ENCODE data around the gene KCNG1.

KCNG1 gene

DNA sequence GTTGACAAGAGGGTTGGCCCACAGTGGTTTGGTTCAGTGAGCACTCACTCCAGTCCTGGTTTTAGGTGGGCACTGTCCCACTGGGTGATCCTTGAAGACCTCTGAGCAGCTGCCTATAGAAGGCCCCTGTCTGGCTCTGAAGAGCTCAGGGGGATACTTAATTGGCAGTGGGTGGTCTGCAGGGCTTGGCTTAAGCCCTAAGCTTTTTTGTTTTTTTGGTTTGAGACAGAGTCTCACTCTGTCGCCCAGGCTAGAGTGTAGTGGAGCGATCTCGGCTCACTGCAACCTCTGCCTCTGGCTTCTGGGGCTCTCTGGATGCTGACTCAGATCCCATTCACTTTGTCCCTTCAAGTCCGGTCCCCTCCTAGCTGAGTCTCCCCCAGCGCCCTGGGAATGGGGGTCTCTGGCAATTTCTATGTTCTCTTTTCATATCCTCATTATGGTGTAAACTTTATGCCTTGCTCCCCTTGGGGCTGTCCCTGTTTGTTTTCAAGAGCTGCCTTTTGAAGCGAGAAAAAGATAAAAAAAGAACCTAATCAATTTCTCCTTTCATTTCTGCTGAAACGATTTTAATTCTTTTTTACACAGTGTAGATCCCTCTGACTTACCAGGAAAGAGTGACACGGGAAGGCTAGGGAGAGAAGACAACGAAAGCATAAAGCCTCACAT is 12.2 kb upstream of the KCNG1 start:
- DNase-seq: no peak

DNA sequence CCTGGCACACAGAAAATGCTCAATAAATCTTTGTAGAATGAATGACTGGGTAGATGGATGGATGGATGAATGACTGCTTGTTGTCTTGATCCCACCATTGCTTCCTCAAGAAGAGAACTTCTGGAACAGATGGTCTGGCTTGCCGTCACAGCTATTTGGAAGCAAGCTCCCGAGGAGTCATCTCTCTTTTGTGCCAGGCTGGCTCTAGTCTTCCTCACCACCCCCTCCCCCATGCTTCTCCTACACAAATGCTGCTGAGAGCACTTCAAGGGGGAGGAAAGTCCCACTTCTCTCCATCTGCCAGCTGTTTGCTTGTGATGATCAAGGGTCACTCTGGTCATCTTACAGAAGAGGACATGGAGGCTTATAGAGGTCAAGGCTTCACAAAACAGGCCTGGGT is 11.6 kb upstream of the KCNG1 start:
- DNase-seq: no peak

DNA sequence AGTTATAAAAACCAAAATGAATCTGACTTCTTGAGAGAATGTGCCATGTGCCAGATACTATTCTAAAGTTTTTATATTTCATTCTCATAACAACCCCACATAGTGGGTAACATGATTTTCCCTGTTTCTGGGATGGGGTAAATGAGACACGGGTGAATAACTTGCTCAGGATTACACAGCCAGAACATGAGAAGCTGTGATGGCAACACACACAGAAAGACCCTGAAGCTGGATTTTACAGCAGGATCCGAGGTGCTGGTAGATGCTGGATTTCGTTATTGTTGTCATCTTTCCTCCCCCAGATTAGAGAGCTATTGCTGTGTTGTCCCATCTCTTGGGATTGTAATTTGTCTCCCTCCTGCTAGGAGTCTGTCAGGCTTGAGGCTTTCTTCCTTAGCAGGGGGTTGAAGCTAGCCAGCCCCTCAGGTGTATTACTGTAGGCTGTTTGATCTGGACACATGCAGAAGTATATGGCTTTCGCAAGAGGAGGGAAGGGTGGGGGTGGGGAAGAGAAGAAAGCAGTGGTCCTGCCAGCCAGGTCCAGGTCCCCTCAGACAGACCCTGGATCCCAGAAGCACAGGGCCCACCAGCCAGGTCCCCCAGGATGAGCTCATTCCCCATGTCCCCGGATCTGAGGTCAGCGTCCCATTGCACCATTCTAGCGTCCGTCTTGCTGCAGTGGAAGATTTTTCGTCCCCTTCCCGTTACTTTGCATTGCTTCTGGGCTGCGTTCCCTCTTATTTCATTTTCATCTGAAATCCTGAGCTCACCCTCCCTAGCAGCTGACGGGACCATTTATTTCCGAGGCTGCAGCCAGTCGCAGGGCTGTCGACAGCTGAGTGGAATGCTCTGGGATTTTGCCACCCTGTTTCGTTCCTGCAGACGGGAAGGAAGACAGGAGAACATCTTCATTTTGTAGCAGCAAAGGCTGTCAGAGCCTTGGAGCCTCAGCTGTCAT is 7.3 kb upstream of the KCNG1 start:
- DNase-seq: no peak

DNA sequence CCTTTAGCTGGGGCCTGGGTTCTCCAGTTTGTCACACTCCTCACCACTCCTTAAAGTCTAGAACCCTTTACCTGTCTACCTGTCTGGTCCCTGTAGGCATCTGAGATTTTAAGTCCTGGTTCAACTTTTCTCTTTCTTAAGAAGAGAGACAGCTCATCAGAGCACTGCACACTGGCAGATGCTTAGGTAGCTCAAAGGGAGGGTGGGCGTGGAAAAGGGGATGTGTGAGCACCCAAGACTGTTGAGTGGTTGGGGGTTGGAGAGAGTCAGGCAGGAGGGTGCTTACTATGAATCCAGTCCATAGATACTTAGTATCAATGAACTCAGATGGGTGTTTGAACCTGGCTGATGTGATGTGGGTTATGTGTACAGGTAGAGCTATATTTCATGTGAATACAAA is 6.6 kb upstream of the KCNG1 start:
- DNase-seq: no peak

DNA sequence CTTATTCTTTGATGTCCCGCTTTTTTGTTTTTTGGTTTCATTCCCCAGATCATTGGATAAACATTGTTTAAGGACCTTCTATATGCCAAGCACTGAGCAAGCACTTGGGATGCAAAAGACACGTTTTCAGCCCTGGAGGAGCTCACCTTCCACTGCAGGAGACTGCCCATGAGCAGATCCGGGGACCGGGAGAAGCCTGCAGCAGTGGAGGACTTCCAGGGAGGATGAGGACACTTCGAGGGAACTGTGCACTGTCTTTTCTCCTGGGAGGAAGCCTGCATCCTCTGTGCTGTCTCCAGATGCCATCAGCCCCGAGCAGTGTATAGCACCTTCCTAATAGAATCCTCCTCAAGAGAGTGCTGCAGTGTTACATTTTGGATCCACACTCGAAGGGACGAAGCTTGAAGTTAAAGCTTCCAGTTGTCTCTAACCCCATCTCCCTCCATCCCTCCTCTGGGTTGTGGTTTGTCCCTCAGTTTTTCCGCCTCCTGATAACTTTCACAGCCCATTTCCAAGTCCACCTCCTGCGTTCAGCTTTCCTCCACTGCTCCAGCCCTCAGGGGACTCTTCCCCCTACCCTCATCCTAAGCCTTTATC is 5.8 kb upstream of the KCNG1 start:
- no peak for DNase-seq

DNA sequence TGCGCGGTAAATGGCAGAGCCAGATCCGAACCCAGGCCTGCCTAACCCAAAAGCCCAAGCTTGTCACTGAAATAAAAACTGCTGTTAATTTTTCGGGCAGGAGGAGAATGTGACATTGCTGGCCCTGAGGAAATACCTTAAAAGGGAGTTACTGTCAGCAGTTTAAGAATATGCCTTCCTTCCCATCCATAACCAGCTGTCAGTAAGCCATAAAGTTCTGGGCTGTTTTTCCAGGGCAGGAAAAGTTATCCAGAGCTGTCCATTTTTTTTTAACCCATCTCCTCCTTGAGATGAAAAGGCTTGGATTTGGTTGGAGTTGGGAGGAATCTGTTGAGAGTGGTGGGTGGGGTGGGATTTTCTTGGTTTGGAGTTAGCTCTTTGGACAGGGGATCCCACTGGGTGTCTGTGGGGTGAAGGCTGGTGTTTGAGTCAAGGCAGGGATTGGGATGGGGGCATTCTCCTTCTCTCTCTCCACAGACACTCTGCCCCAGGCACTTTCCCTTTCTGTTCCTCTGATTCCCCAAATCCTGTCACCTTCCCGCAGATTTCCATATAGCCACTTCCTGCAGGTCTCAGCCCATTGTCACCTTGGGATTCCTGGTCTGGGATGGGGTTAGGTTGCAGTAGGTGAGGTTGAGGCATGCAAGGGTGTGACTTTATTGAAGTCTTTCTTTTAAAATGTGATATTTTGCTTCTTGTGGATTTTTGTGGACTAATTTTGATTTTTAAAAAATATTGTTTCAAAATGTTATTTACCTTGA is 4.3 kb upstream of the KCNG1 start:
- DNase-seq: no peak

DNA sequence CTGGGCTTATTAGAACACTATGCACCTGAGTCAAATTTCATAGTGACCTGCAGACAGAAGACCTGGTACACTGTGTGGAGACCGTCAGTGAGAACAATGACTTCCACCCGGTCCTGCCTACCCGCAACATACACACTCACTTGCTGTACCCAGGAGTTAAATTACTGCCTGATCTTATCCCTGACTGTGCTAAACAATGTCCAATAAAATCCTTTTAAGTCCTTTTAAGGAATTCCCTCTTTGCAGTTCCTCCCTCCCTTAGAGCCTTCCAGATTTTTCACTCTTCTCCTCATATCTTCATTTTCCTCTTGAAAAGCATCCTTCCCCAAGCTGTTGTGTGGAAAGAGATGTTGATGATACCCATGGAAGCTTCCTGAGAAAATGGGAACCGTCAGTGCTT is 3.4 kb upstream of the KCNG1 start:
- no peak for DNase-seq

DNA sequence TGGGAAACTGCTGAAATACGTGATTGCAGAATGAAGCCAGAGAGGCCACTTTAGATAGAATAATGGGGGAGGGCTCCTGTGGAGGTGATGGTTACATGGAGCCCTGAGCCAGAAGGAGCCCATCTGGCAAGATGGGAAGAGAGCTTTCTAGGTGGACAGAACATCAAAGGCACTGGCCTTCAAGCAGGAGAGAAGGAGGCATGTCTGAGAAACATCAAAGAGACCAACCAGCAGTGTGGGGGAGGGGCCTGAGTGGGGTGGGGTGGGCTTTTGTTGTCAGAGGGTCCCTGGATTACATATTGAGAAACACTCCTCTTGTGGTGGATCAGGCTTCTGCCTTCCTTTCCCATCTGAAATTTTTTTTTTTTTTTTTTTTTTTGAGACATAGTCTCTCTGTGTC is 1.9 kb upstream of the KCNG1 start:
- no peak for DNase-seq

DNA sequence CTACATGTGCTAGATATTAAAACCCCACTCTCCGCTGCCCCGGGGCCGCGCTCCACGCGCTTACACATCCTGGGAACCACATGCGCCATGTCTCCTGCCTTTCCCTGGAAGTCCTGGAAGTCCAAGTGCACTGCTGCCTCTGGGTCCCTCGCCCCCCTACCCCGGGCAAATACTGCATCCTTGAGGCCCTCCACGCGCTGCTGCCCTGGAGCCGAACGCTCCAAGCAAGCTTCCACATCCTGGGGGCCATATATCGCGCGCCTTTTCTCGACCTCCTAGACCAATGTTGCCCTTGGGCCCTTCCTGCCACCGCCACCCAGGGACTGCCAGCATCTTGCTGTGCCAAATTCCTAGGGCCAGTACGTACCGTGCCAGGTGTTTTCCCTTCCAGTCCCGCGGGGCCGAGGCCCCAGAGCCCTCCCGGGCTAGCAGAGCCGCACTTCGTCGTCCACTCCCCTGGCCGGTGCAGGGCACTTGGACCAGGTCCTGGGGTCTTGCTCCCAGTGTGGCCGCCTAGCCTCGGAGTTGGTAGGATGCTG is 779 bp upstream of the KCNG1 start:
- no peak for DNase-seq

DNA sequence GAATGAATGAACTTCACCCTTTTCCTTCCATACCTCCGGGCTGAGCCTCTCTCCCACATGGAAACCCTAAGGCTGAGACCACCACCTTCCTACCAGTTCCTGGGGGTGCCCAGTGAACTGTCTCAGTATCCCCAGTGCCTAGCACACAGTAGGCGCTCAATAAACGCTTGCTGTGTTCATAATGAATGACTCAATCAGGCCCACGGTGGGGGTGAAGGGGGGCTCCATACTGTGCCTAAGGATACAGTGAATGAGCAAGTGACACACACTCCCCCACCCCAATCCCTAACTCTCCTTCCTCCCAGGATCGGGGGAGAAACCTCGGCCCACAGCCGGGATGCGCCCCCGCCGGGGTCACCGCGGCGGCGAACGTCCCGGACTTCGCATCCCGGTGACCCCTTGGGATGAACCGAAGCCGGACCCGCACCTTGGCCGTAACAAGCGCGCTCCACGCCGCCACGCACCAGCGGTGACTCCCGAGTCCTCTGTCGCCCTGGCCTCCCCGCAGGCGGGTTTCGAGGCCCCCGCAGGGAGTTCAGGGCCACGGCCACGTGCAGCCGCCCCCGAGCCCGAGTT is 592 bp downstream of the KCNG1 start:
- no peak for DNase-seq

DNA sequence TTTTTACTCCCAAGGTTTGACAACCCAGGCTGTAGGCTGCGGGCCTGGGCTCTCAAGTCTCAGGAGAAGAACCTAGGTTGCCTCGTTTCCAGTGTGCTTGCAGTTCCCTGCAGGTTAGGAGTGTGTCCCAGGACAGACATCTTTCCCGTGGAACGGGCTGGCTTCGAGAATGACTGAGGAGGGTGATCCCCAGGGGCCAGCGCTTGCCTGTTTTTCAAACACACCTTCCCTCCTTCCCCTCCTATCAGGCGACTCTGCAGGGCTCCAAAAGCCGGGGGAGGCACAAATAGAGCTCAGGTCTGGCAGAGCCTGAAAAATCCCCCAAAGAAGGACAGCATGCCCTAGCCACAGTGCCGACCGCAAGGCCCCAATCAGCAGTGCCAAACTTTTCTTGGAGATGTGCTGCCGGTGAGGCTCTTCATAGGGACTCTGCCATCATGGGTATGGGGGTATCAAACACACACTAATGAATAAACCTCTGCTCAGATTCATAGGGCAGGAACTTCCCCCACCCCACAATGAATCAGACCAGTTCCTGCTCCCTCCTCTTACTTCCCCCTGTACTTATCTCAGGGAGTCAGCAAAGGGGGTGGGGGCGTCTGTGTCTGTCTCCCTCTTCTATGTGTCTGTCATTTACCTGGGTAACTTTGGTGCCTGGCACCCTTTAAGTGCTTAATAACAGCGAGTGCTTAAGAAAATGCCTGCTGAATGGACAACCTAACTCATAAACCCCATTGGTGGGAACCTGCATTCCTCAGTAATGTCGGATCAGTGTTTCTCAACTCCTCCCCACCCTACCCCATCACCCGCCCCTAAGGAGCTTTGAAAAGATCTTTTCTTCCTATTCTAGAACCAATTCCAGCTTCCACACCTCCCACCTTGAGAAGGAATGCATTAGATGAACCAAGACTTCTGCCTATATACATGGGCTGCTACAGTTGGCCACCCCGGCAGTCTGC is 1.6 kb downstream of the KCNG1 start:
- no peak for DNase-seq

DNA sequence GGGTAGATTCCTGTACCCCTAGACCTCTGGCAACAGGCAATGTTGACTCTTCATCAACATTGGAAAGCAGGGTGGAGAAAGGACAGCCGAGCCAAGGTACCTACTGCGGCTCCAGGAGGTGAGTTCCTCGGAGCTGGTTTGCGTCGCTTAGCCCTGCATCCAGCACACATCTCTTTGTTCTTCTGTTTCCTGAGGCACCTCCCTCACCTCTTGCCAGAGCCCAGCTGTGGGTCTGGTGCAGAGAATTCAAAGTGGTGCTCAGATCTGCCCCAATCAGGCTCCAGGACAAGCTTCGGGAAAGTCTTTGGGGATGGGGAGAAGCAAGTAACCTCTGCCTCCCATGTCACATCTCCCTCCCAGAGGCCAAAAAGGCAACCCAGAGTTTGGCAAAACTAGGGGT is 2.2 kb downstream of the KCNG1 start:
- DNase-seq: no peak

DNA sequence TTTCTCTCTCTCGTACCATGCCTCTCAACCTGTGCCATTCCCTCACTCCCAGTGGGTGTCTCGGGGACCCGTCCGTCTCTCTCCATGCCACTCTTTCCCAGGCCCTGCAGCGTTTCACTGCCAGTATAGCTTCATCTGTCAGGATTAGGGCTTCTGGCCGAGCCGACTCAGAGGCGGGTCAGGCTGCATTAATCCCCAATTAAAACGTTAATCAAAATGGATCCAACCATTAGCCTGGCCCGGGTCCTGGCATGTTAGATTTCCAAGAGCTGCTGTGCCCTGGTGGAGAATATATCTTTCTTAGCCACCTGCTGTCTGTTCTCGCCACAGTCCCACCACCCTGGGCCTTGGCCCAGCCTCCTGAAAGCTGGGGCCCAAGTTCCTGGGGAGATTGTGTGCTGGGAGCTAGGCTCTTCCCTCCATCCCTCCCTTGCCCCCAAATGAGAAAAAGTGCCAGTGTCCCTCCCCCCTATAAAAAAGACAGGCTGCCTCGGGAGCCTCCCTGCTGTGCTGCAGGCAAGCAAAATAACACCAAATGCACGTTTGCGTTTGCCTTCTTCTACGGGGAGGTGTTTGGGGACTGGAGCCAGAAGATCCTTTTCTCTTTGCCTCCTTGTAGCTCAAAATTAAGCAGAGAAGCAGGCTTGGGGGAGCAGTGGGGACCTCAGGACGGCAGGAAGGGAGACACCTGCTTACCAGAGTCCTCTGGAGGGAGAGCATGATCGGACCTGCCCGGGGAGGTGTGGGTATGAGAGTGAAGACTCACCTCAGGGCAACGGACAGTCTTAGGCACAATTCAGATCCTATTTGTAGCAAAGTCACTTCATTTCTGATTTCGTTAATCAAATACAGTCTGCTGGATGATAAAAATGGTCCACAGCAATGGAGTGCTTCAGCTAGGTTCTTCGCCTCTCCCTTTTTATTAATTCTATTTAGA is 3.0 kb downstream of the KCNG1 start:
- DNase-seq: no peak

DNA sequence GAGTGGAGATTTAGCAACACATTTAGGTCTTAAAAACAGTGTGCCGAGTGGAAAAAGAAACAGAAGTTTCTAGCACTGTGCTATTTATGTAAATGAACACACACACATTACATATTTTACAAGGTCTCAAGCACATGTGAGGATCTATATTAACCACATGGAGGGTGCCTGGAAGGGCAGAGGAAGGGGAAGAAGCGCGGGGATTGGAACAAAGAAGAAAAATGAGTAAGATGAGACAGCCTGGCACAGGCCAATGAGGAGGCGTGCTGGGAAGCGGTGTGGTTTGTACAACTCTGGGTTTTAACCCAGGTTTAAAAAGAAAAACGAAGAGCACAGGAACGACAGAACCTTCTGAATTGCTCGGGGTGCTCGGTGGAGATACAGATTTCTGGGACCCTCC is 5.7 kb downstream of the KCNG1 start:
- no peak for DNase-seq

DNA sequence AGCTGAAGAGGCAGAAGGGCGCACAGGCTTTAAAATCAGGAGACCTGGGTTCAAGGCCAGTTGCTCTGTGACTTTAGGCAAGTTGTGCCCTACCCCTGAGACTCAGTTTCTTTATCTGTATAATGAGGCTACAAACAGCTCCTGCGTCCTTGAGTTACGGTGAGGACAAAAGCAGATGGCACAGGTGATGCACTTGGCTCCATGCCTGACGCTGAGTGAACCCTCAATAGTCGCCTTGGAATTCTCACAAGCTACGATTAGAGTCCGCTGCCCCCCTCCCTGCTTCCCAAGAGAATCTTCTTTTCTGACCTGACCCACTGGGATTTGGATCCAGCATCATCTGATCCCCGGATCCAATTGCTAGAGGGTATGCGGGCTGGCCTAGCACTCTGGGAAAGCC is 6.4 kb downstream of the KCNG1 start:
- DNase-seq: no peak

DNA sequence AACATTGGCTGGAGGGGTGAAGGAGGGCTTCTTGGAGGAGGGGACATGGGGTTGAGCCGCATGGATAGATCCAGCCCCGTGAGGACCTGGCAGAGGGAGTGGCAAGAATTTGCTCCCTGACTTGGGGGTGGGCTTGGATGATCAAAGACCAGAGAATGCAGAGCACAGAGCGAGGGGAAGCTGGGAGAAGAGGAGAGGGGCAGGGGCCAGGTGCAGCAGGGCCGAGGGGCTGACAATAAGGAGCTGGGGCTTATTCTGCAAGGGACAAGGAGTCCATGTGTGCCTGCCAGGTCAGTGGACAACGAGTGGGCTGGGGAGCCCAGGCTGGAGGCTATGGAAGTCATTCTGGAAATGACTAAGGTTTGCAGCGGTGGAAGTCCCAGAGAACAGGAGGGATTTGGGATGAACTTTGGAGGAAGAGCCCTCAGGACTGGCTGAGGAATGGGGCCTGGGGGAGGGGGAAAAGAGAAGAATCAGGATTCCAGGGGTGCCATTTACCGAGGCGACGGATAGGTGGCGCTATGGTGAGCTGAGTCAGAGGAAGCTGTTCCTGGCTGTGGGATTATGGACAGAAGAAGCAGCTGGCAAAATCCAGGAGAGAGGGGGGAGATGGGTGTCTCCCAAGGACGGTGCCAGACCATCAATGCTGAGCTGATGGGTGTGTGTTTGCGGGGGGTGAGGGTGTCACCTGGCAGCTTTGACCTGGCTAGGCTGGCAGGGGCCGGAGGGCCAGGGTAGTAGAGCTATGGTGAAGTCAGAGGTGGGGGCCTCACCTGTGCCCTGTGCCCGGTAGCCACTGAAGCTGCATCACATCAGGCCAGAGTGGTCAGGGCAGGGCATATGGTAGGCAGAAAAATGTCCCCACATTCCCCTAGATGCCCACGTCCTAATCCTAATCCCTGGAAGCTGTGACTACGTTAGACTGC is 7.8 kb downstream of the KCNG1 start:
- DNase-seq: no peak

DNA sequence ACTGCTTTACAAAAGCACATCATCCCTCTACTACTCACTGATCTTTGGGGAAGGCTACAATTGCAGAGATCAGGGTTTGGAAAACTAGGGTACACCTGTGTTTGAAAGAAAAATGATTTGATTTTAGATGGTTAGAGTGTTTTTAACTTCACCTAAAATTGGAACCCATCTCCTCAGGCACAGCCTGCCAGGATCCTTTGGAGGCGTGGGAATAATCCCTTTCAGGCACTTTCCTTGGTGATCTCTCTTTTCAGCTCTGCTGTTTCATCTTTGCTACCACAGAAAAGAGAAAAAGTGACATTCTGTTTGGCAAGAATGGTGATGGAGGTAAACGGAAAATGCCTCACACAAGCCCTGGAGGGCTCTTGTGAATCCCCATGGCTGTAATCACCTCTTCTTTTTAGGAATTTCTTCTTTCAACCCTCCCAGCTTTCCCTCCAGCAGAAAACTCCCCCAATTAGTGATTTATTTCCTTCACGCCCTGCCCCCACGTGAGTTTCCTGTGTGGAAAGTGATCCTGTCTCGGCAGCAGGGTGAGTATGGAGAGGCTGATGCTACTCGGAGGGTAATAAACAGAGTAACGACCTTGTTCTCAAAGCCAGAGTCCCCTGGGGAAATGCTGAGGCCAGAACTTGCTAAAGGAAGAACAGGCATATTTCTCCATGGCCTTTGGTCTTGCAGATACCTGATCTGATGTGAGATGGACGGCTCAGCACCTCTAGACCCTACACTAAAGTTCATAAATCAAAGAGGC is 9.2 kb downstream of the KCNG1 start:
- DNase-seq: no peak

DNA sequence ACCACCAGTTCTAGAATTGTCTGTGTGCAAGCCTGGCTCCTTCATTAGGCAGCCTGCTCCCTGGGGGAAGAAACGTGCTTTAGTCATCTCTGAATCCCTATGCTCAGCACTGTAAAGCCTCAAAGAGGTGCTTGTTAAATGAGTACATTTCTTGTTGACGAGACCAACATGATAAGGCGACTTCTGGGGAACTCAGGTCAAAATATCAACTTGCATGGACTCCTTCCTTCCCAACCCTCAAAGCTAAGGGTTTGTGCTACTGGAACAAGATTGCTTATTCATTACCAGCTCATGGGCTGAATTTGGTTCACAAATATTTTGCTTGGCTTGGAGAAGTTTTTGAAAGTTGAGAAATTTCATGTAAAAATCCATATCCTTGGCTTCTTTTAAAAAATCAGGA is 10.6 kb downstream of the KCNG1 start:
- DNase-seq: no peak

All from CD4-positive, alpha-beta T cell treated with Interleukin-4 for 1 hour (primary cell).